Peyer's patch (tissue), 4 donors: ENCODE results near the gene ZFX. TPM values are rescaled to one million over a fixed set of nuclear protein-coding genes. Genes with fewer than 3 reads are reported as not detected.

Source experiments
- DNase-seq, 3 donors: peaks; one replicate each; pipeline ENCODE4 v3.0.0-alpha.2; 2017 to 2019
- H3K27ac ChIP-seq, 4 donors: fragments of 200-600 bp; sonication (generic); one replicate each; pipeline ENCODE4 v1.5.1; 2016 to 2019
- H3K27me3 ChIP-seq, 2 donors: fragments of 200-600 bp; sonication (generic); one replicate each; pipeline ENCODE4 v1.5.1; 2019
- H3K36me3 ChIP-seq, 3 donors: fragments of 200-600 bp; sonication (generic); one replicate each; pipeline ENCODE4 v1.5.1; 2016 to 2019
- H3K4me1 ChIP-seq, 4 donors: fragments of 200-600 bp; sonication (generic); one replicate each; pipeline ENCODE4 v1.5.1; 2016 to 2019
- H3K4me3 ChIP-seq, 4 donors: fragments of 200-600 bp; sonication (generic); 1 replicate in 3 of 4; 2 replicates in 1 of 4; pipeline ENCODE4 v1.5.1; 2016 to 2019; ENCODE audit warnings: mild to moderate bottlenecking in 1 of 4
- H3K9me3 ChIP-seq, 4 donors: fragments of 200-600 bp; sonication (generic); one replicate each; pipeline ENCODE4 v1.5.1; 2016 to 2019; ENCODE audit warnings: mild to moderate bottlenecking in 1 of 4
- POLR2A ChIP-seq, 2 donors: fragments of 450-650 bp; IDR thresholded peaks; one replicate each; pipeline ENCODE4 v1.5.1; 2017; ENCODE audit warnings: antibody characterized with exemption in 2 of 2, mild to moderate bottlenecking in 2 of 2, moderate library complexity in 2 of 2
- total RNA-seq, 4 donors: library from RNA; depleted of rRNA; stranded (reverse); fragments of >200 nt; gene quantifications; one replicate each; pipeline ENCODE4 v1.1.0, GENCODE V29; 2016
- TF ChIP-seq, protein P1 (sequence below), 6 experiments: fragments of 450-650 bp in 4 of 6; fragments of 200-600 bp in 2 of 6; sonication (generic) in 1 of 6; IDR thresholded peaks; one replicate each; pipeline ENCODE4 v1.5.1; 2017 to 2019; ENCODE audit warnings: antibody characterized with exemption in 6 of 6, mild to moderate bottlenecking in 3 of 6, moderate library complexity in 1 of 6

ZFX gene
- total RNA-seq, 4 donors from 2014 or later, result 20.4 to 92.4 (median 43.4) TPM

DNA sequence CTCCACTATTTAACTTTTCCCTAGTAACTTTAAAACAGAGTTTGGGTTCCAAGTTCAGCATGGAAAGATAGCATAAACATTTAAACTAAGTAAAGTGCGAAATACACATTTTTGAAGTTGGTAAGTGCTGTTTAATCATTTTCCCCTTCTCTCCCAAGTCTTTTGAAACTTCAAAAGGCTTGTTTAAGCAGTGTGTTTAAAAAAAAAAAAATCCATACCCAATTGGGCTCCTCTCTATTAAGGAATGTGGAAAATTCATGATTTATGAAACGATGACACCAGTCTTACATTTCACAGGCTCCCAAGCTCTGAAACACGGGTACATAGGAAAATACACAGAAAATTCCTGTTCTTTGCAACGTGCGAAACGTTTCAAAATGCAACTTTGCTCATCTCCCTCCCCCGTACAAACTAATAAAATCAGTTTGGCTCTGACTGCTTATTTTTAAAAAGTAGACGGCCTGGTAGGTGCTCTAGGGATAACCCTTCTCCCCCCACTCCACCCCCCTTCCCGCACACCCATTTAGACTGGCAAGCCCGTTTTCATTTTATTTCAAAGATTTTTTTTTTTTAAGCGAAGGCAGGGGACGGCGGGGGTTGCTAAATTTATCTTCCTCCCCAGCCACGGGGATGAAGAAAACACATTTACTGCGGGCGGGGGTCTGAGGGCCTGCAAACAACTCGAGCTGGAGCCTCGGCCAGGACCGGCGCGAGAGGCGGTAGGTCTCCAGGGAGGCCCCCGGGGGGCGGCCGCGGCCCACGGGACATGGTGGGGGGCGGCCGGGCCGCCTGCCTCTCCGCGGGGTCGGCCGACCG, 786 bp upstream of the ZFX start:
- TF ChIP-seq, protein P1, sequence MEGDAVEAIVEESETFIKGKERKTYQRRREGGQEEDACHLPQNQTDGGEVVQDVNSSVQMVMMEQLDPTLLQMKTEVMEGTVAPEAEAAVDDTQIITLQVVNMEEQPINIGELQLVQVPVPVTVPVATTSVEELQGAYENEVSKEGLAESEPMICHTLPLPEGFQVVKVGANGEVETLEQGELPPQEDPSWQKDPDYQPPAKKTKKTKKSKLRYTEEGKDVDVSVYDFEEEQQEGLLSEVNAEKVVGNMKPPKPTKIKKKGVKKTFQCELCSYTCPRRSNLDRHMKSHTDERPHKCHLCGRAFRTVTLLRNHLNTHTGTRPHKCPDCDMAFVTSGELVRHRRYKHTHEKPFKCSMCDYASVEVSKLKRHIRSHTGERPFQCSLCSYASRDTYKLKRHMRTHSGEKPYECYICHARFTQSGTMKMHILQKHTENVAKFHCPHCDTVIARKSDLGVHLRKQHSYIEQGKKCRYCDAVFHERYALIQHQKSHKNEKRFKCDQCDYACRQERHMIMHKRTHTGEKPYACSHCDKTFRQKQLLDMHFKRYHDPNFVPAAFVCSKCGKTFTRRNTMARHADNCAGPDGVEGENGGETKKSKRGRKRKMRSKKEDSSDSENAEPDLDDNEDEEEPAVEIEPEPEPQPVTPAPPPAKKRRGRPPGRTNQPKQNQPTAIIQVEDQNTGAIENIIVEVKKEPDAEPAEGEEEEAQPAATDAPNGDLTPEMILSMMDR (IDR thresholded peaks at IDR 0.05), result no peak
- TF ChIP-seq POLR2A (IDR thresholded peaks at IDR 0.05), result no peak

GRCh38 chrX:24150051-24150790, 692 bp downstream of the ZFX start:
- Histone ChIP-seq H3K4me1 (peaks cover 0 to 17% (median 6%) of the 10 kb centered on the region in 4 donors), H3K27ac (peak overlapping the region; percentile 95 to 99 (median 98)), H3K9me3 (no peaks in the 10 kb centered on the region), H3K27me3 (no peaks in the 10 kb centered on the region), H3K36me3 (no peaks in the 10 kb centered on the region), H3K4me3 (peak overlapping the region; percentile 55 to 94 (median 72))
- peak; percentile 87 to 96 (median 89) for DNase-seq
- TF ChIP-seq POLR2A (IDR thresholded peaks at IDR 0.05), result no peak
- TF ChIP-seq, protein P1 (IDR thresholded peaks at IDR 0.05), result peak in 5 of 6 experiments; percentile 35 to 74 (median 52)

More for the DNA sequence above, 786 bp upstream of the ZFX start:
- no peaks in the 10 kb centered on the region for H3K36me3 ChIP-seq
- no peaks in the 10 kb centered on the region for H3K27me3 ChIP-seq
- H3K27ac ChIP-seq, result peak overlapping the region; percentile 95 to 99 (median 98)
- peaks cover 0 to 14% (median 6%) of the 10 kb centered on the region in 4 donors for H3K4me1 ChIP-seq
- peak in 1 of 3 donors; percentile 50 for DNase-seq
- H3K4me3 ChIP-seq, result peak overlapping the region; percentile 55 to 94 (median 72)
- no peaks in the 10 kb centered on the region for H3K9me3 ChIP-seq

- peaks cover 0 to 17% (median 6%) of the 10 kb centered on the region in 4 donors for H3K4me1 ChIP-seq
- H3K27me3 ChIP-seq, result no peaks in the 10 kb centered on the region
- no peak for DNase-seq
- peak overlapping the region; percentile 95 to 99 (median 98) for H3K27ac ChIP-seq
- H3K36me3 ChIP-seq, result no peaks in the 10 kb centered on the region
- no peaks in the 10 kb centered on the region for H3K9me3 ChIP-seq
- peak overlapping the region; percentile 55 to 94 (median 72) for H3K4me3 ChIP-seq
- TF ChIP-seq, protein P1 (IDR thresholded peaks at IDR 0.05), result no peak
- TF ChIP-seq POLR2A (IDR thresholded peaks at IDR 0.05), result no peak
Observed at GRCh38 chrX:24150898-24151297, 1.4 kb downstream of the ZFX start.

DNA sequence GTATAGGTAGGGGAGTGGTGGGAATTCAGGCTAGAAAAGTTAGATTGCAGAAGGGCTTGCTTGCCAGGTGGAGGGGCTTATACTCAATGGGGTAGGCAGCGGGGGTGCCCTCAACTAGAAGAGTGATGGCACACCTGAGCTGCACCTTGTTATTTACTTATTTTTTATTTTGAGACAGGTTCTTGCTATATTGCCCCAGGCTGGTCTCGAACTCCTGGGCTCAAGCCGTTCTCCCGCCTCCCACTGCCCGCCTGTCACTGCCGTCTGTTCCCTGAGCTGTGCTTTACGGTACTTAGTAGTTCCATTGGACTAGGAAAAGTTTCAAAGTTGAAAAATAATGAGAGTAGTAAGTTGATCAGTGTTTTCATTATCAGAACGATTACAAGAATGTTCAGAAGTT, 2.0 kb downstream of the ZFX start:
- Histone ChIP-seq H3K27me3 (no peaks in the 10 kb centered on the region), H3K4me1 (peaks cover 0 to 17% (median 6%) of the 10 kb centered on the region in 4 donors)
- DNase-seq, result no peak

GRCh38 chrX:24153178-24153795, 3.8 kb downstream of the ZFX start:
- TF ChIP-seq, protein P1 (IDR thresholded peaks at IDR 0.05), result no peak
- no peak for TF ChIP-seq POLR2A (IDR thresholded peaks at IDR 0.05)
- Histone ChIP-seq H3K9me3 (no peaks in the 10 kb centered on the region), H3K4me3 (peak overlapping the region in 1 of 4 donors; percentile 5), H3K27me3 (no peaks in the 10 kb centered on the region), H3K27ac (peak overlapping the region in 1 of 4 donors; percentile 5), H3K4me1 (peaks cover 0 to 15% (median 4%) of the 10 kb centered on the region in 4 donors), H3K36me3 (no peaks in the 10 kb centered on the region)
- no peak for DNase-seq

More for the DNA sequence above, 2.0 kb downstream of the ZFX start:
- Histone ChIP-seq H3K9me3 (no peaks in the 10 kb centered on the region), H3K27ac (peak overlapping the region in 3 of 4 donors; percentile 22 to 99 (median 97)), H3K36me3 (no peaks in the 10 kb centered on the region), H3K4me3 (peak overlapping the region; percentile 55 to 94 (median 72))
- TF ChIP-seq POLR2A (IDR thresholded peaks at IDR 0.05), result no peak
- TF ChIP-seq, protein P1 (IDR thresholded peaks at IDR 0.05), result no peak
